ENCODE results near the gene PITPNM2.

DNA sequence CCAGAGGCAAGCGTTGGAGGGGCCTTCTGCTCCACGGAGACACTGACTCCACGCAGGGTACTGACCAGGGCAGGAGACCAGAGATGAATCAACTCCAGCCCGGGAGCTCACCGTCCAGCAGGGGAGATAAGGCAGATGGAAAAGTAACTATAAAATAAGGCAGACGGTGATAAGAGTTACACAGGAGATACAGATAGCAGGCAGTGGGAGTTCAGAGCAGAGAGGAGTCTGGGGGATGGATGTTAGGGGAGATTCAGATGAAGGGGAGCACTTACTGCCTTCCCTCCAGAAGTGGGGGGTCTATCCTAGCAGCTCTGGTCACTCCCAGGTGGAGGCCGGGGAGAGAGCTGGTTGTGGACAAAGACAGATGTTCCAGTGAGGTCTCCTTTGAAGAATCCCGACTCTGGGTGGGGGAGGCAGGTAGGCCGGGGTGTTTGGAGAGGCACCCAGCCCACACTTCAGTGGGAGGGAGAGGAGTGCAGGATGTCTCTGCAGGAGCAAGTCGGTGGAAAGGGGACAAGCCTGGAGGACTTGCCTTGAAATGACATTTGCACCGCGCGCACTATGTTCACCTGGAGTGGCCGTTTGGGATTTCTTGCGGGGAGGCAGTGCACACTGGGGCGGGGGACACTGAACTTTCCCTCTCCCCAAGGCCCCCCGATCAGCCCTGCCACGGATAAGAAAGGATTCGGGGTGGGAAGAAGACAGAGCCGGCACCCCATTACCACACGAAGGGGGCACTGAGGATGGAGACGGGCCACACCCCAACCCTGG, 1.2 kb downstream of the PITPNM2 start:
- TF ChIP-seq CTCF (conservative IDR thresholded peaks at IDR 0.05 in 1 of 2, IDR thresholded peaks at IDR 0.05 in 1 of 2; ENCODE audit: low read depth in 1 of 2, low read length in 2 of 2) (no peak), EZH2 (IDR thresholded peaks at IDR 0.05; ENCODE audit: low read length, missing control alignments) (no peak)

All from fibroblast of lung (primary cell).